ENCODE data around the gene SLC48A1.

The SLC48A1 gene

DNA sequence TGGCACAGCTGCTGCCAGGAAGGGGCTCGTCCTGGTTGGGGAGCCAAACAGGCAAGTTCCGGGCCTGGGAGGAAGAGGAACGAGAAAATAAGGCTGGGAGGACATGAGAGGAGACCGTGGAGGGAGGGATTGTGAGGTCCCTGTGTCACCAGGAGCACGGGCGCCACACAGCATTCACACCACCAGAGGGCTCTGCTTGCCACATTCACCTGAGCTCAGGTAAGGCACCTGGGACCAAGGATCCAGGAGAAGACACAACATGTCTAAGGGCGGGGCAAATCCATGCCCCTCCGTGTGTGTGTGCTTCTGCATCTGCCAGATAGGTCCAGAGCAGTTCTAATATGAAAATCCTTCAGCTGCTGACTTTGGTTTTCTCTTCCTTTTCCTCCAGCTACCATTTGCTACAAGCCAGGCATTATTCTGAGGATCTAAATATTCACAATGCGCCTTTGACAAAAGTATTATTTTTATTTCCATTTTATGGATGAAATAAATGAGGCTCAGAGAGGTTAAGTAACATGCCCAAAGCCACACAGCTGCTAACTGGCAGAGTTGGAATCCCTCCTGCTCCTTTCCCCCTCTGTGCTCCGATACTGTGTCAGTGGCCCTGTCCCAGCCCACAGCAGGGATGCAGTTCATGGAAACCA, 28.9 kb upstream of the SLC48A1 start:
- DNase-seq (ENCODE audit: low read depth) = peak; percentile 52

DNA sequence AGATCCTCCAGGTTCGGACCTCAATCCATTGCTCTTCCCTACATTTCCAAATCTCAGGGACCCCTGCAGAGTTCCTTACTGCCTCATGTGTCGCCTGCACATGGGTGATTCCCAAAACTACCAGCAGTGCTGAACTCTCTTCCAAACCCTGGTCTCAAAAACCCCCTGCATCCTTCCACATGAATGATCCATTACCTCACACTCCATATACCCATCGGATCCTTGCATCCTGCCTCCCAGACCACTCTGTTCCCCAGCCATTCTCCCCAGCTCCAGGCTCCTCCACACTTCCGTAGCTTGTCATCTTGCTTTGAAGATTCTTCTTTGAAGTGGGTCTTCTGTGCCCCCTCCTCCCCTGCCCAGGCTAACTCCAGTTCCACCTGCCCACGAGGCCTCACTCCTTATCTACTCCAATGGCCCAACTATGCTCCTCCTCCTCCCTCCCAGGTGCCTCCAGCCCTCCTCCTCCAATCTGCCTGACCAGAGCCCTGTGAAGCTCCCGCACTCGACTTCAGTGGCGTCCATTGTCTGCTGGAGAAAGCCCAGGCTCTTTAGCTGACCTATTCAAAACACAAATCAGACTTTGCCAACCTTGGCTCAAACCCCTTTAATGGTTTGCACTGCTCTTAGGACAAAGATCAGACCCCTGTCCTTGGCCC, 28.1 kb upstream of the SLC48A1 start:
- no peak for DNase-seq (ENCODE audit: low read depth)

- no peak for DNase-seq (ENCODE audit: low read depth)
Observed at GRCh38 chr12:47745485-47746041, 27.5 kb upstream of the SLC48A1 start.

DNA sequence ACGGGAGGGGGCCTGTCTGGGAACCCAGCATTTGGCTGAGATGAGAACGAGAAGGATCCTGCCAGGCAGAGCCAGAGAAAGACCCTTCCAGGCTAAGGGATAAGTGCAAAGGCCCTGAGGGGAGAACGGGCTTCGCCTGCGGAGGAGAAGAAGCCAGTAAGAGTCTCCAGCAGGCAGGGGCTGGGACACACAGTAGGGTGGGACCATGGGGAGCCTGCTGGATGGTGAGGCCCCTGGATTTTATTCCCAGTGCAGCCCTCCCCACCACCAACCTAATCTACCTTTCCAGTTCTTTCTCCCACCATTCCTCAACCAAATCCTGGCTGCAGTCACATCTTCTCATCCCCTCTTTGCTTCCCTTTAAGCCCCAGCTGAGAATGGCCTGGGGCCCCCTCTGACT, 27.0 kb upstream of the SLC48A1 start:
- no peak for DNase-seq (ENCODE audit: low read depth)

DNA sequence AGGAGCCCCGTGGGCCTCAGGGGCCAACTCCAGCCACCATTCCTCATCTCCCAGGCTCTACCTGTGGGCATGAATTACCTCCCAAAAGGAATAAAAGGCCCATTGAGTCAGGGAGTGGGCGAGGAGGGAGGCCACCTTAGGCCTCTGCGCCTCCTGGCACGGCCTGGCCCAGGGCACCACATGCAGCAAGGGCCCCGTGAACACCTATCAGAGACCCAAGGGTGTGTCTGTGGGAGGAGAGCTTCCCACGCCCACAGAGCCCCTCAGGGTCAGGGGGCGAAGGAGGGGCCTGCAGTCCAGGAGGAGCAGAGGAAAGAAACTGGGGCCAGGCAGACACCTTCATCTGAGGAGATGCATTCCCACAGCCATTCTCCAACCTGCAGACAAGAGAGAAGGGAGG, 26.5 kb upstream of the SLC48A1 start:
- DNase-seq (ENCODE audit: low read depth) = no peak

DNA sequence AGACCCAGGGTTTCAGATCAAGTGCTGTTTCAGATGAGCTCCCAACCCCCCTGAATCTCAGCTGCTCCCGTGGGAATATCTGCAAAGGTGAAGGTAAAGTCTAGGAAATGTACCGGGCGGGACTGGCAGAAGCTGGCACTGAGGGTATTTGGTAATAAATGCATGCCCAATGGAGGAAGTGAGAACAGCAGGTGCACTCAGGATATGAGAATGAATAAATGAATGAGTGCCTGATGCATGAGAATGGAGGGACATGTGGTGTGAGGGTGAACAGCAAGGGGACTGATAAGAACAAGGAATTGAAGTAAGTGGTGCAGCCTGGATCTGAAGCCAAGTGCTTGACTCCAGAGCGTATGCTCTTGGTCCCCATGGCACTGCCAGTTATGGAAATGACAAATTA, 25.9 kb upstream of the SLC48A1 start:
- no peak for DNase-seq (ENCODE audit: low read depth)

- DNase-seq (ENCODE audit: low read depth) = no peak
Observed at GRCh38 chr12:47747596-47748506, 25.2 kb upstream of the SLC48A1 start.

GRCh38 chr12:47748507-47748828, 24.6 kb upstream of the SLC48A1 start:
- no peak for DNase-seq (ENCODE audit: low read depth)

- DNase-seq (ENCODE audit: low read depth) = no peak
Observed at GRCh38 chr12:47748899-47749298, 24.1 kb upstream of the SLC48A1 start.

- no peak for DNase-seq (ENCODE audit: low read depth)
Observed at GRCh38 chr12:47750229-47750798, 22.7 kb upstream of the SLC48A1 start.

DNA sequence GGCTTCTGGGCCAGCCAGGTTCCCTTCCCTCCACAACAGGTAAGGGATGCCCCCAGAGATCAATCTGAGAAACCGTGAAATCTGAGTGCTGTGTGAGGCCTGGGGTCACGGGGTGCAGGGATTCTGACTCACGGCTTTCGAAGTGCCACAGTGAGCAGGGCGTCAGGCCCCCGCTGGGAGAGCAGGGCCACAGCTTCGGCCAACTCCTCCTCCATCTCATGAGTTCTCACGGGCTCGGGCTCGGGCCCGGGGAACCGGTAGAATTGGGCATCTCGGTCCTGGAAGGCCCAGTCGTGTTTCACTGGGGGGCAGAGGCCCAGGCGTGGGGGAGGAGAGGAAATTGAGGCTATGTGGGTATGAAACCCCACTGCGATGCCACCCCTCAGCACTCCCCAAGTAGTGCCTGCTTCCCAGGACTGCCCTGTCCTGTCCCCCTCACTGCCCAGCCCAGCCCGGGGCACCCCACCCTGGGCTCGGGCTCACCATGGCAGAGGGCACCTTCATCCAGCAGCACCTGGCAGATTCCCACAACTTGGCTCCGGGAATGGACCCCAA, 22.0 kb upstream of the SLC48A1 start:
- DNase-seq (ENCODE audit: low read depth) = no peak

DNA sequence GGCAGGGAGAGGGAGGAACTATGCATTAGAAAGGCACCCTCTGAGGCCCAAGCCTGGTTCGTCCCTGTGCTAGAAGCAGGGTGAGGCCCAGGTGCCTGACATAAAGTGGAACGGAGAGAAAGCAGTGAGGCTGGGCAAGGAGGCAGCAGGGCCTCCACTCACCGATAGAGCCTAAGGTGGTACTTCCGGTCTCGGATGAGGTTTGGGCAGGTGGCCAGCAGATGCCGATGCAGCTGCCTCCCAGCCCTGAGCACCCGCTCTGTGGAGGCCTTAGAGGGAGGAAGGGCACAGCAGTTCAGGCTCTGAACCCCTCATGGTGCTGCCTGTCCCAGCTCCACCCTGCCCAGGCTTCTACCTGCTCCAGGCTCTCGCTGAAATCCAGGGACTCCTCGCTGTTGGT, 21.5 kb upstream of the SLC48A1 start:
- DNase-seq (ENCODE audit: low read depth) = no peak

GRCh38 chr12:47752121-47752520, 20.9 kb upstream of the SLC48A1 start:
- no peak for DNase-seq (ENCODE audit: low read depth)

GRCh38 chr12:47752552-47752951, 20.5 kb upstream of the SLC48A1 start:
- no peak for DNase-seq (ENCODE audit: low read depth)

GRCh38 chr12:47753021-47754001, 19.7 kb upstream of the SLC48A1 start:
- no peak for DNase-seq (ENCODE audit: low read depth)

DNA sequence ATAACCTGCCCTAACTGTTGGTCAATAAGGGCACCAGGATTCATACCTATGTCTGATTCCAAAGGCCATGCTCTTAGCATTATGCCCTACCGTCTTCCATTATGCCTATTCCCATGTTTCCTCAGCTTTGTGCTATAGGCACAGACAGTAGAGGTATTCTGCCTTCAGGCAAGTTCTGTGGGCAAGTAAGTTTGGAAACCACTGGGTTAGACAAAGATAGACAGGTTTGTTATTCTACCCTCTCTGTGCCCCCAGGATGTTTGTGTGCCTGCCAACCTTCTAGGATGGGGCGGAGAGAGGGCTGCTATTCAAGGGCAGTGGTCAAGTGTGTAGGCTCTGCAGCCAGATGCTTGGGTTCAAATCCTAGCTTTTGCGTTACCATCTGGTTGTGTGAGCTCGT, 18.9 kb upstream of the SLC48A1 start:
- DNase-seq (ENCODE audit: low read depth) = no peak

- DNase-seq (ENCODE audit: low read depth) = no peak
Observed at GRCh38 chr12:47754881-47755280, 18.2 kb upstream of the SLC48A1 start.

DNA sequence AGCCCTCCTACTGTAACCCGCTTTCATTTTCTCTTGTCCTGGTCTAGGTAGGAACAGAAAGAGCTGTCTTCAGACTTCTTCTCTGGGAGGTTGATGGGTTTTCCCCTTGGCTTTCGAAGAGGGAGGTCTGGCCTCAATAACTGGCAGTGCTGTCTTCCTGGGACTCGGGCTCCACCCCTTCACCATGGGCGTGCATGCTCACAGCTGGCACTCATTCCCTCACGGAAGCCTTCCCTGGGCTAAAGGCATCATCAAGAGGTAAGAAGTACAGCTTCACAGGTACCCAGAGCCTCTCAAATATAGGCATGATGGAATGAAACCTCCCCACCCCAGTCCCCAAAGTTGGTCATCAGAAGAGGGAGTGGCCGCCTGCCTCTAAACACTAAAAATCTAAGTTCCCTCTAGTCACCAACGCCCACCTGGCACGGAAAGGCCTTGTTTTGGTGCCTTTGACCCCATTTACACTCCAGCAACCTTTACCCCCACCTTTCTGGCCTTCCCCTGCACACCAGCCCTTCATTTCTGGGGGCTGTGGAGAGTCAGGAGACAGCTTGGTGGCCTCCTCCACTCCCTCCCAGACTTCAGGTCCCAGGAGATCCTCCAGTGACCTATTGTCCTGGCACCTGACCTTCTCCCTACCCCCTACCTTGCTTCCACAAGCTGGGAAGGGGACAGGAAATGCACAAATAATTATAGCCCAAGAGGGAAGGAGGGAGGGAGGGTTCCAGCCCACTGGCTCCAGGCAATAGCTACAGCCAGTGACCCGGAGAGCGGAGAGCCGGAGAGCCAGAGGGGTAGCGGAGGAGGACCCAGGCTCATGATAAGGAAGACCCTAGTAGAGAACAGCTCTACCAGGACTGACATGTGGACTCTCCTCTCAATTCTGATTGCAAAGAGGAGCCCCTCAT, 17.1 kb upstream of the SLC48A1 start:
- no peak for DNase-seq (ENCODE audit: low read depth)

DNA sequence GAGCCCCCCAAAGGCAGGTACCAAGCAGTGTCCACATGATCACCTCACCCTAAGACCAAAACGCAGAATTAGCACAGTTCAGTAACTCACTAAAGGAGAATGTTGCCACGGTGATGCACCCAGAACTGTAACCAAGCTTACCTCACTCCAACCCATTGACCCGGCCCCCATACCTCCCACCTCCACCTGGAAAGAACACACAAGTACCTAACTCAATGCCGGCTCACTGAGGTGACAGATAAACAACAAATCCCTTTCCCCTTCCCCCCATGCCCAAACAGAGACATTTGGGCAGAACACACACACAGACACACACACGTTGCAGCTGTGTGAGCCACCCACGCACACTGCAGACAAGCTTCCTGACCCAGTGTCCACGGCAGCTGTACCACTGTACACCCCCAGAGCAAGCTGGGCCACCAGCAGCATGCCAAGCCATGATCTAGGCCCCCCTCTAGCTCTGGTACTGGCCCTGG, 15.6 kb upstream of the SLC48A1 start:
- DNase-seq (ENCODE audit: low read depth) = no peak

Data from activated T-cell treated with anti-CD3 and anti-CD28 coated beads for 1 hour (primary cell).